NCI-H2196 treated with DMSO at 0.1 percent for 48 hours (cell line): ENCODE measurements around the gene MLXIPL.
"Not testable (repeated sequence)": the region's sequence is repeated elsewhere in the genome, so short reads cannot be mapped to it uniquely, and the experiment has no call there.

Experiments
- DNase-seq: peaks from one replicate; lab custom pipeline; 2025; ENCODE audit not compliant: unreplicated experiment; lab: John Stamatoyannopoulos, UW

Gene MLXIPL

GRCh38 chr7:73613954-73614735, 10.2 kb downstream of the MLXIPL start:
- DNase-seq, result no peak

GRCh38 chr7:73612598-73613269, 11.6 kb downstream of the MLXIPL start:
- DNase-seq, result peak; percentile 58

- no peak for DNase-seq
These were observed 13.2 kb downstream of the MLXIPL start for GRCh38 chr7:73611017-73611555.

- DNase-seq, result no peak
These were observed 14.2 kb downstream of the MLXIPL start for GRCh38 chr7:73610105-73610504.

GRCh38 chr7:73607692-73607983, 16.7 kb downstream of the MLXIPL start:
- not testable (repeated sequence) for DNase-seq

- DNase-seq, result no peak
These were observed 17.3 kb downstream of the MLXIPL start for GRCh38 chr7:73606801-73607691.

GRCh38 chr7:73605601-73606220, 18.6 kb downstream of the MLXIPL start:
- no peak for DNase-seq

GRCh38 chr7:73602721-73603651, 21.3 kb downstream of the MLXIPL start:
- no peak for DNase-seq

GRCh38 chr7:73599916-73600315, 24.4 kb downstream of the MLXIPL start:
- no peak for DNase-seq

GRCh38 chr7:73599151-73599882, 25.0 kb downstream of the MLXIPL start:
- DNase-seq, result no peak

- DNase-seq, result no peak
These were observed 26.1 kb downstream of the MLXIPL start for GRCh38 chr7:73597978-73598782.

- DNase-seq, result no peak
These were observed 27.9 kb downstream of the MLXIPL start for GRCh38 chr7:73596191-73597065.

GRCh38 chr7:73595358-73595757, 29.0 kb downstream of the MLXIPL start:
- no peak for DNase-seq

- DNase-seq, result no peak
These were observed 30.9 kb downstream of the MLXIPL start for GRCh38 chr7:73593207-73594045.

GRCh38 chr7:73586911-73587310, 37.4 kb downstream of the MLXIPL start:
- DNase-seq, result no peak

- no peak for DNase-seq
These were observed 39.1 kb downstream of the MLXIPL start for GRCh38 chr7:73585196-73585595.
